ENCODE data around the gene EBF3.

The EBF3 gene

GRCh38 chr10:129910861-129911260 is 53.2 kb downstream of the EBF3 start:
- Histone ChIP-seq H3K79me2 (ENCODE audit: insufficient read depth, low read length) (no peaks in the 10 kb centered on the region), H3K4me1 (ENCODE audit: insufficient read depth, low read length) (no peaks in the 10 kb centered on the region), H3K36me3 (ENCODE audit: insufficient read depth, low read length) (no peaks in the 10 kb centered on the region), H3K27me3 (ENCODE audit: insufficient read depth, low read length, poor library complexity) (no peaks in the 10 kb centered on the region), H3K4me3 (ENCODE audit: low read depth in 1 of 2, low read length in 2 of 2) (no peak overlapping the region), H3K4me2 (ENCODE audit: insufficient read depth, low read length) (no peak overlapping the region), H4K20me1 (ENCODE audit: insufficient read depth, low read length) (no peaks in the 10 kb centered on the region), H2AFZ (ENCODE audit: low read depth, low read length) (no peak overlapping the region), H3K9me3 (ENCODE audit: insufficient read depth, low read length, severe bottlenecking) (no peaks in the 10 kb centered on the region), H3K9ac (ENCODE audit: low read depth, low read length) (no peak overlapping the region), H3K27ac (ENCODE audit: low read length) (no peak overlapping the region)
- DNase-seq (no peak), ATAC-seq (ENCODE audit: insufficient read depth, low read depth) (no peak)
- TF ChIP-seq, protein P1, sequence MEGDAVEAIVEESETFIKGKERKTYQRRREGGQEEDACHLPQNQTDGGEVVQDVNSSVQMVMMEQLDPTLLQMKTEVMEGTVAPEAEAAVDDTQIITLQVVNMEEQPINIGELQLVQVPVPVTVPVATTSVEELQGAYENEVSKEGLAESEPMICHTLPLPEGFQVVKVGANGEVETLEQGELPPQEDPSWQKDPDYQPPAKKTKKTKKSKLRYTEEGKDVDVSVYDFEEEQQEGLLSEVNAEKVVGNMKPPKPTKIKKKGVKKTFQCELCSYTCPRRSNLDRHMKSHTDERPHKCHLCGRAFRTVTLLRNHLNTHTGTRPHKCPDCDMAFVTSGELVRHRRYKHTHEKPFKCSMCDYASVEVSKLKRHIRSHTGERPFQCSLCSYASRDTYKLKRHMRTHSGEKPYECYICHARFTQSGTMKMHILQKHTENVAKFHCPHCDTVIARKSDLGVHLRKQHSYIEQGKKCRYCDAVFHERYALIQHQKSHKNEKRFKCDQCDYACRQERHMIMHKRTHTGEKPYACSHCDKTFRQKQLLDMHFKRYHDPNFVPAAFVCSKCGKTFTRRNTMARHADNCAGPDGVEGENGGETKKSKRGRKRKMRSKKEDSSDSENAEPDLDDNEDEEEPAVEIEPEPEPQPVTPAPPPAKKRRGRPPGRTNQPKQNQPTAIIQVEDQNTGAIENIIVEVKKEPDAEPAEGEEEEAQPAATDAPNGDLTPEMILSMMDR (IDR thresholded peaks at IDR 0.05; ENCODE audit: borderline replicate concordance, extremely low read depth, low read length, poor library complexity, severe bottlenecking) = no peak
- no peak for TF ChIP-seq EZH2 (IDR thresholded peaks at IDR 0.05; ENCODE audit: borderline replicate concordance, low read depth, low read length, severe bottlenecking)

GRCh38 chr10:129909531-129910256 is 54.4 kb downstream of the EBF3 start:
- ATAC-seq (ENCODE audit: insufficient read depth, low read depth) = no peak
- no peak for DNase-seq
- no peak for TF ChIP-seq EZH2 (IDR thresholded peaks at IDR 0.05; ENCODE audit: borderline replicate concordance, low read depth, low read length, severe bottlenecking)
- TF ChIP-seq, protein P1 (IDR thresholded peaks at IDR 0.05; ENCODE audit: borderline replicate concordance, extremely low read depth, low read length, poor library complexity, severe bottlenecking) = no peak

DNA sequence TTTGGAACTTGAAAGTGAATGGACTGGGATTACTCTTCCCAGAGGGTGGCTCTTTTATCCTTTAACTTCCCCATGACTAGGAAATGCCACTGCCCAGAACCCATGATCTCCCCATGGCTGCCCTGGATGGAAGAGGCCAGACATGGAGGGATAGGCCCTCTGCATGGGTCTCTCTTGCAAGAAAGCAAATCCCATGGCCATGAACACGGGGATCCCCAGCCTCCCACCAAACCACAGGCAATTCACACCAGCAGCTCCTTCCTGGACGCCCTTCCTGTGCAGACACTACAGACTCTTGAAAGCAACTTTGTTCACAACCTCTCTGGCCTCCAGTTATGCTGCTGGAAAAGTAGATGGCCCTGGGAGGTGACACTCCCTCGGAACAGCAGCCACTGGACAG is 55.0 kb downstream of the EBF3 start:
- H3K27ac ChIP-seq (ENCODE audit: low read length) = no peak overlapping the region
- no peaks in the 10 kb centered on the region for H3K79me2 ChIP-seq (ENCODE audit: insufficient read depth, low read length)
- no peak overlapping the region for H3K9ac ChIP-seq (ENCODE audit: low read depth, low read length)
- H3K4me2 ChIP-seq (ENCODE audit: insufficient read depth, low read length) = no peak overlapping the region
- H3K4me3 ChIP-seq (ENCODE audit: low read depth in 1 of 2, low read length in 2 of 2) = no peak overlapping the region
- no peaks in the 10 kb centered on the region for H3K27me3 ChIP-seq (ENCODE audit: insufficient read depth, low read length, poor library complexity)
- no peaks in the 10 kb centered on the region for H3K4me1 ChIP-seq (ENCODE audit: insufficient read depth, low read length)
- no peak for TF ChIP-seq EZH2 (IDR thresholded peaks at IDR 0.05; ENCODE audit: borderline replicate concordance, low read depth, low read length, severe bottlenecking)
- TF ChIP-seq, protein P1 (IDR thresholded peaks at IDR 0.05; ENCODE audit: borderline replicate concordance, extremely low read depth, low read length, poor library complexity, severe bottlenecking) = no peak
- H4K20me1 ChIP-seq (ENCODE audit: insufficient read depth, low read length) = no peaks in the 10 kb centered on the region
- ATAC-seq (ENCODE audit: insufficient read depth, low read depth) (no peak), DNase-seq (no peak)
- H3K36me3 ChIP-seq (ENCODE audit: insufficient read depth, low read length) = no peaks in the 10 kb centered on the region
- no peak overlapping the region for H2AFZ ChIP-seq (ENCODE audit: low read depth, low read length)
- H3K9me3 ChIP-seq (ENCODE audit: insufficient read depth, low read length, severe bottlenecking) = no peaks in the 10 kb centered on the region

More at GRCh38 chr10:129909531-129910256, 54.4 kb downstream of the EBF3 start:
- Histone ChIP-seq H3K4me1 (ENCODE audit: insufficient read depth, low read length) (no peaks in the 10 kb centered on the region), H3K79me2 (ENCODE audit: insufficient read depth, low read length) (no peaks in the 10 kb centered on the region), H3K4me3 (ENCODE audit: low read depth in 1 of 2, low read length in 2 of 2) (no peak overlapping the region), H3K9ac (ENCODE audit: low read depth, low read length) (no peak overlapping the region), H2AFZ (ENCODE audit: low read depth, low read length) (no peak overlapping the region), H3K4me2 (ENCODE audit: insufficient read depth, low read length) (no peak overlapping the region), H3K9me3 (ENCODE audit: insufficient read depth, low read length, severe bottlenecking) (no peaks in the 10 kb centered on the region), H3K27ac (ENCODE audit: low read length) (no peak overlapping the region), H3K36me3 (ENCODE audit: insufficient read depth, low read length) (no peaks in the 10 kb centered on the region), H4K20me1 (ENCODE audit: insufficient read depth, low read length) (no peaks in the 10 kb centered on the region), H3K27me3 (ENCODE audit: insufficient read depth, low read length, poor library complexity) (no peaks in the 10 kb centered on the region)
